ENCODE data around the gene C1QL2.

DNA sequence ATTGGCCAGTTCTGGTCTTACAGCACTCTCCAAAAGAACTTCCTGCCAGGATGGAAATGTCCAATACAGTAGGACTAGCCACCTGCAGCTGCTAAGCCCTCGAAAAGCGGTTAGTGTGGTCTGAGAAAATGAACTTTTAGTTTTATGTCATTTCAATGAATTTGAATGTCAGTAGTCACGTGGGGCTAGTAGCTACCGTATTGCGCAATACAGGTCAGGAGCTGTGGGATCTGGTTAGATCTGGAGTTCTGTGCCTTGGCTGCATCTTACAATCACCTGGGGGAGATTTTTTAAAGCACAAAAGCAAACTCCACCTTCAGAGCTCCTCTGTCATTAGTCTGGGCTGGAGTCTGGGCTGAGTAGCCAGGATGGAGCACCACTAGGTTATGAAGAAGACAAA is 35.9 kb downstream of the C1QL2 start:
- TF ChIP-seq, protein P1, sequence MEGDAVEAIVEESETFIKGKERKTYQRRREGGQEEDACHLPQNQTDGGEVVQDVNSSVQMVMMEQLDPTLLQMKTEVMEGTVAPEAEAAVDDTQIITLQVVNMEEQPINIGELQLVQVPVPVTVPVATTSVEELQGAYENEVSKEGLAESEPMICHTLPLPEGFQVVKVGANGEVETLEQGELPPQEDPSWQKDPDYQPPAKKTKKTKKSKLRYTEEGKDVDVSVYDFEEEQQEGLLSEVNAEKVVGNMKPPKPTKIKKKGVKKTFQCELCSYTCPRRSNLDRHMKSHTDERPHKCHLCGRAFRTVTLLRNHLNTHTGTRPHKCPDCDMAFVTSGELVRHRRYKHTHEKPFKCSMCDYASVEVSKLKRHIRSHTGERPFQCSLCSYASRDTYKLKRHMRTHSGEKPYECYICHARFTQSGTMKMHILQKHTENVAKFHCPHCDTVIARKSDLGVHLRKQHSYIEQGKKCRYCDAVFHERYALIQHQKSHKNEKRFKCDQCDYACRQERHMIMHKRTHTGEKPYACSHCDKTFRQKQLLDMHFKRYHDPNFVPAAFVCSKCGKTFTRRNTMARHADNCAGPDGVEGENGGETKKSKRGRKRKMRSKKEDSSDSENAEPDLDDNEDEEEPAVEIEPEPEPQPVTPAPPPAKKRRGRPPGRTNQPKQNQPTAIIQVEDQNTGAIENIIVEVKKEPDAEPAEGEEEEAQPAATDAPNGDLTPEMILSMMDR (IDR thresholded peaks at IDR 0.05), result no peak
- TF ChIP-seq ZFX (IDR thresholded peaks at IDR 0.05; ENCODE audit: borderline replicate concordance), result no peak

All from 22Rv1 (cell line).